Liver (tissue), 9 donors: ENCODE results near the gene QDPR. TPM values are rescaled to one million over a fixed set of nuclear protein-coding genes. Genes with fewer than 3 reads are reported as not detected.

ENCODE experiments used
- DNase-seq: peaks from one replicate; pipeline ENCODE4 v3.0.0-alpha.2; 2017; ENCODE audit warnings: low spot score
- H3K27ac ChIP-seq, 2 donors: one replicate each; pipeline ENCODE4 v1.7.0; 2013; ENCODE audit warnings: inconsistent platforms in 2 of 2, low read length in 2 of 2, control low read depth in 1 of 2, low read depth in 1 of 2, mild to moderate bottlenecking in 1 of 2
- H3K27me3 ChIP-seq, 4 donors: one replicate each; pipeline versions ENCODE4 v1.6.1 to v1.7.0; 2013; ENCODE audit warnings: low read length in 3 of 4, inconsistent platforms in 1 of 4, mild to moderate bottlenecking in 1 of 4, moderate library complexity in 1 of 4; ENCODE audit not compliant: control insufficient read depth in 4 of 4, insufficient read depth in 4 of 4
- H3K36me3 ChIP-seq, 4 donors: one replicate each; pipeline versions ENCODE4 v1.6.1 to v1.7.0; 2013; ENCODE audit warnings: low read length in 3 of 4, mild to moderate bottlenecking in 3 of 4, low read depth in 1 of 4, moderate library complexity in 1 of 4; ENCODE audit not compliant: control insufficient read depth in 4 of 4, insufficient read depth in 3 of 4
- H3K4me1 ChIP-seq, 4 donors: one replicate each; pipeline versions ENCODE4 v1.6.1 to v1.7.0; 2013; ENCODE audit warnings: low read length in 3 of 4, mild to moderate bottlenecking in 3 of 4, moderate library complexity in 1 of 4; ENCODE audit not compliant: control insufficient read depth in 4 of 4, insufficient read depth in 4 of 4
- H3K4me3 ChIP-seq, 3 donors: one replicate each; pipeline versions ENCODE4 v1.6.1 to v1.7.0; 2013; ENCODE audit warnings: low read length in 3 of 3, control low read depth in 1 of 3, low read depth in 1 of 3, mild to moderate bottlenecking in 1 of 3
- H3K9ac ChIP-seq, 2 donors: one replicate each; pipeline ENCODE4 v1.7.0; 2013; ENCODE audit warnings: low read length in 2 of 2, mild to moderate bottlenecking in 2 of 2, moderate library complexity in 2 of 2, control low read depth in 1 of 2, low read depth in 1 of 2
- H3K9me3 ChIP-seq, 4 donors: one replicate each; pipeline versions ENCODE4 v1.6.1 to v1.7.0; 2013; ENCODE audit warnings: low read length in 3 of 4; ENCODE audit not compliant: control insufficient read depth in 4 of 4
- ATF3 ChIP-seq: IDR thresholded peaks from 2 replicates; pipeline ENCODE4 v1.6.1; 2016; ENCODE audit warnings: antibody characterized with exemption
- CTCF ChIP-seq: fragments of 150-350 bp; IDR thresholded peaks from 2 replicates; pipeline ENCODE4 v1.5.1; 2017; ENCODE audit warnings: improper control_type of control experiment, low read depth, low read length; ENCODE audit not compliant: missing input control
- EGR1 ChIP-seq, 2 donors: IDR thresholded peaks; 2 replicates each; pipeline ENCODE4 v1.6.1; 2016 to 2018; ENCODE audit warnings: antibody characterized with exemption in 2 of 2, low read depth in 2 of 2
- FOXA1 ChIP-seq: IDR thresholded peaks from 2 replicates; pipeline ENCODE4 v1.6.1; 2016; ENCODE audit warnings: antibody characterized with exemption
- FOXA2 ChIP-seq: IDR thresholded peaks from 2 replicates; pipeline ENCODE4 v1.6.1; 2016; ENCODE audit warnings: antibody characterized with exemption
- GABPA ChIP-seq, 2 donors: IDR thresholded peaks in 1 of 2; conservative IDR thresholded peaks in 1 of 2; 2 replicates each; pipeline ENCODE4 v1.6.1; 2016; ENCODE audit warnings: antibody characterized with exemption in 2 of 2, mild to moderate bottlenecking in 1 of 2, moderate library complexity in 1 of 2
- HNF4A ChIP-seq, 2 donors: conservative IDR thresholded peaks; 2 replicates each; pipeline ENCODE4 v1.6.1; 2016; ENCODE audit warnings: antibody characterized with exemption in 2 of 2, mild to moderate bottlenecking in 2 of 2
- HNF4G ChIP-seq: IDR thresholded peaks from 2 replicates; pipeline ENCODE4 v1.6.1; 2016; ENCODE audit warnings: antibody characterized with exemption
- JUND ChIP-seq, 2 donors: IDR thresholded peaks; 2 replicates each; pipeline ENCODE4 v1.6.1; 2016; ENCODE audit warnings: antibody characterized with exemption in 2 of 2
- MAX ChIP-seq: IDR thresholded peaks from 2 replicates; pipeline ENCODE4 v1.6.1; 2016; ENCODE audit warnings: antibody characterized with exemption
- NR2F2 ChIP-seq: IDR thresholded peaks from 2 replicates; pipeline ENCODE4 v1.6.1; 2016; ENCODE audit warnings: antibody characterized with exemption
- RAD21 ChIP-seq, 2 donors: IDR thresholded peaks; 2 replicates each; pipeline ENCODE4 v1.6.1; 2016; ENCODE audit warnings: antibody characterized with exemption in 2 of 2, mild to moderate bottlenecking in 2 of 2
- REST ChIP-seq: IDR thresholded peaks from 2 replicates; pipeline ENCODE4 v1.6.1; 2016; ENCODE audit warnings: antibody characterized with exemption, mild to moderate bottlenecking
- RXRA ChIP-seq, 2 donors: IDR thresholded peaks; 2 replicates each; pipeline ENCODE4 v1.6.1; 2017 to 2018; ENCODE audit warnings: antibody characterized with exemption in 2 of 2, mild to moderate bottlenecking in 1 of 2
- TAF1 ChIP-seq: conservative IDR thresholded peaks from 2 replicates; pipeline ENCODE4 v1.6.1; 2016; ENCODE audit warnings: antibody characterized with exemption, mild to moderate bottlenecking
- YY1 ChIP-seq: IDR thresholded peaks from 2 replicates; pipeline ENCODE4 v1.6.1; 2016; ENCODE audit warnings: antibody characterized with exemption, mild to moderate bottlenecking
- ZBTB33 ChIP-seq: IDR thresholded peaks from 2 replicates; pipeline ENCODE4 v1.6.1; 2016; ENCODE audit warnings: antibody characterized with exemption
- WGBS: extraction: QIAGEN DNeasy Blood & Tissue Kit; methylation state at CpG from one replicate; pipeline ENCODE4 v1.1.7; 2013; 5-methylcytosine and 5-hydroxymethylcytosine counted together
- polyA plus RNA-seq, 2 donors: library from polyadenylated mRNA; stranded (reverse) in 1 of 2; unstranded in 1 of 2; fragments of 200-250 nt in 1 of 2; fragments of >200 nt in 1 of 2; fragmentation: Nextera tagmentation in 1 of 2; extraction: Ambion mirVana in 1 of 2; gene quantifications; one replicate each; pipeline versions ENCODE4 v1.2.1 to v1.2.3, GENCODE V29; 2013 to 2015
- total RNA-seq, 2 donors: library from RNA; depleted of rRNA; stranded (reverse); fragments of >200 nt; gene quantifications; one replicate each; pipeline ENCODE4 v1.2.3, GENCODE V29; 2014
- donor health status: healthy.
- donor health status: healthy.
- donor health status: healthy.
- donor health status: healthy.
- donor health status: healthy.

Gene QDPR
- total and polyA plus RNA-seq, 4 donors = 38.0 to 137 (median 104) TPM

- no peaks in the 10 kb centered on the region for H3K9me3 ChIP-seq
- H3K27me3 ChIP-seq = no peaks in the 10 kb centered on the region
- H3K27ac ChIP-seq = no peak overlapping the region
- H3K36me3 ChIP-seq = no peaks in the 10 kb centered on the region
- no peak overlapping the region for H3K9ac ChIP-seq
- no peak for TF ChIP-seq EGR1 (IDR thresholded peaks at IDR 0.05; ENCODE audit: low read depth in 2 of 2)
- TF ChIP-seq GABPA (IDR thresholded peaks at IDR 0.05 in 1 of 2, conservative IDR thresholded peaks at IDR 0.05 in 1 of 2) = no peak
- no peak for TF ChIP-seq YY1
- TF ChIP-seq FOXA1 = no peak
- TF ChIP-seq HNF4A (conservative IDR thresholded peaks at IDR 0.05) = no peak
- TF ChIP-seq JUND (IDR thresholded peaks at IDR 0.05) = no peak
- no peak for TF ChIP-seq ZBTB33
- no peak for TF ChIP-seq RAD21 (IDR thresholded peaks at IDR 0.05)
- TF ChIP-seq TAF1 = no peak
- TF ChIP-seq HNF4G = no peak
- TF ChIP-seq MAX = no peak
- no peak for TF ChIP-seq ATF3
- no peak for TF ChIP-seq FOXA2
- TF ChIP-seq CTCF = no peak
- no peak for TF ChIP-seq REST
- TF ChIP-seq NR2F2 = no peak
- no peak for TF ChIP-seq RXRA (IDR thresholded peaks at IDR 0.05)
- DNase-seq = no peak
- peaks cover 0 to 4% (median 1%) of the 10 kb centered on the region in 4 donors for H3K4me1 ChIP-seq
- H3K4me3 ChIP-seq = no peak overlapping the region
- WGBS = 91% methylated on average over 5 of the region's 5 CpGs
Observed at GRCh38 chr4:17521595-17521994, 9.7 kb upstream of the QDPR start.

- TF ChIP-seq FOXA2 (no peak), NR2F2 (no peak), YY1 (no peak), RXRA (IDR thresholded peaks at IDR 0.05) (no peak), JUND (IDR thresholded peaks at IDR 0.05) (no peak), GABPA (IDR thresholded peaks at IDR 0.05 in 1 of 2, conservative IDR thresholded peaks at IDR 0.05 in 1 of 2) (no peak), ZBTB33 (no peak), CTCF (no peak)
- no peak overlapping the region for H3K27ac ChIP-seq
- no peak overlapping the region for H3K9ac ChIP-seq
- 80% methylated on average over 5 of the region's 5 CpGs for WGBS
- no peak for DNase-seq
- peaks cover 2 to 26% (median 13%) of the 10 kb centered on the region in 4 donors for H3K4me1 ChIP-seq
- no peaks in the 10 kb centered on the region for H3K27me3 ChIP-seq
- no peak overlapping the region for H3K4me3 ChIP-seq
- no peaks in the 10 kb centered on the region for H3K36me3 ChIP-seq
- no peaks in the 10 kb centered on the region for H3K9me3 ChIP-seq
Observed at GRCh38 chr4:17517664-17518063, 5.8 kb upstream of the QDPR start.
